GM13976 (cell line): ENCODE results near the gene SINHCAF.

Experiments
- DNase-seq: peaks from one replicate; pipeline ENCODE4 v3.0.0; 2012; ENCODE audit warnings: low spot score
- CTCF ChIP-seq: IDR thresholded peaks from 2 replicates; pipeline ENCODE4 v1.5.1; 2012; ENCODE audit warnings: borderline replicate concordance, mild to moderate bottlenecking; ENCODE audit not compliant: insufficient read depth; ENCODE audit errors: extremely low read depth, missing control alignments, control extremely low read depth
- in situ Hi-C: fragments of 300-500 bp; cut with MboI; formaldehyde crosslinking; loops from one replicate; pipeline ENCODE4 v1.12.0; 2022; ENCODE audit warnings: low sequenced_read_pairs, mixed read lengths, inconsistent platforms; ENCODE audit not compliant: unreplicated experiment

Gene SINHCAF

GRCh38 chr12:31322801-31323207 lies 3.1 kb downstream of the SINHCAF start:
- in situ Hi-C loops, result no loop called here
- DNase-seq, result no peak
- TF ChIP-seq CTCF, result no peak

- in situ Hi-C loops, result no loop called here
- DNase-seq, result no peak
- no peak for TF ChIP-seq CTCF
Measured at GRCh38 chr12:31321897-31322228, 4.1 kb downstream of the SINHCAF start.

DNA sequence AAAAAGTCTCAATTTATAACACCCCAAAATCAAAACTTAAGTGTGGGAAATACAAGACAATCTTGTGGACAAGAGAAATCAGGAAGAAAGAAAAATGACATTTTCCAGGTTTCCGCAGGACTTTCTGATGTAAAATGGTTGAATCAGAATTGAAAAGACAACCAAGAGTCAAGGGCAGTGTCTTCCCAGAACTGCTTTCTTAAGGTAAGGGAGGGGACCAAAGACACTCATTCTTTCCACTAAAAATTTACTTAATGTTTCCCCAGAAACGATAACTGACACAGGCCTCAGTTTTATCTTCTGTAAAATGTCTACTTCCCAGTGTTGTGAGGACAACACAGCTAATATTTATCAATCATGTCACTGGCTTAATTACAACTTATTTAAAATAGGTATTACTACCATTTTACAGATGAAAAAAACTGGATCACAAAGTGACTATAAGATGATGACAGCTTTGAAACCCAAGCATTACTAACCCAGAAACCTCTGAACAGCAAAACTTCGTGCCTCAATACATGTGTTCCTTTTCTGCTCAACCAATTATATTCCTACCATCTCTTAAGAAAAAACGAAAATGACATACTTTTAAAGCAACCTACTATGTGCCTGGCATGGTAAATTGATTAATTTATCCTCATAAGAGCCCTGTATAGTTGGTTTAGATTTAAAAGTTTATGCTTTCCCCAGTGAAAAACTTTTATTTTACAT lies 4.6 kb downstream of the SINHCAF start:
- in situ Hi-C loops, result no loop called here

GRCh38 chr12:31318657-31319269 lies 7.2 kb downstream of the SINHCAF start:
- no peak for TF ChIP-seq CTCF
- in situ Hi-C loops, result no loop called here
- DNase-seq, result no peak

More for the DNA sequence above, 4.6 kb downstream of the SINHCAF start:
- no peak for DNase-seq
- no peak for TF ChIP-seq CTCF

GRCh38 chr12:31317471-31318395 lies 8.2 kb downstream of the SINHCAF start:
- in situ Hi-C loops, result no loop called here
- TF ChIP-seq CTCF, result no peak
- DNase-seq, result no peak

DNA sequence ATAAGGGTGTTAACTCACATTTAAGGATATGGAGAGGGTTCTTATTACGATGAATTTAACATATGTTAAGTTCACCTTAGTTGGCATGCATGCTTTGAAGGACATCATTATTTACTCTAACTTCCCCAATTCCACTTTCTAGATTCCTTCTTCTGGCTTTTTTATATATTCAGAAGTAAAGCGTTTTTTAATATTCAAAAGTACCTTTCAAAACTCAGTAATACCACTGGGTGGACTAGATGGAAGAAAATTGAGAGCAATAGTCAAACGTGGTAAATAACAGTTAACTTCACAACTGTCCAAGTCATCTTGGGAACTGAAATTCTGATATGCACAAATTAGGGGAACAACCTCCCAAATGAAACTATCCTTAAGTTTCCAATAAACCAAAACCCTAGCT lies 9.1 kb downstream of the SINHCAF start:
- DNase-seq, result no peak
- in situ Hi-C loops, result no loop called here
- no peak for TF ChIP-seq CTCF
